Loucy (cell line): ENCODE results near the gene PMVK.

Experiments used
- EZH2phosphoT487 ChIP-seq: fragments of 200-600 bp; IDR thresholded peaks from 2 replicates; pipeline ENCODE4 v1.6.1; 2018; ENCODE audit warnings: antibody characterized with exemption, mild to moderate bottlenecking, moderate library complexity, borderline replicate concordance
- TF ChIP-seq, protein P1 (sequence below): fragments of 200-600 bp; sonication (generic); conservative IDR thresholded peaks from 2 replicates; pipeline ENCODE4 v1.5.1; 2014; ENCODE audit warnings: mild to moderate bottlenecking, antibody characterized with exemption, low read length

DNA sequence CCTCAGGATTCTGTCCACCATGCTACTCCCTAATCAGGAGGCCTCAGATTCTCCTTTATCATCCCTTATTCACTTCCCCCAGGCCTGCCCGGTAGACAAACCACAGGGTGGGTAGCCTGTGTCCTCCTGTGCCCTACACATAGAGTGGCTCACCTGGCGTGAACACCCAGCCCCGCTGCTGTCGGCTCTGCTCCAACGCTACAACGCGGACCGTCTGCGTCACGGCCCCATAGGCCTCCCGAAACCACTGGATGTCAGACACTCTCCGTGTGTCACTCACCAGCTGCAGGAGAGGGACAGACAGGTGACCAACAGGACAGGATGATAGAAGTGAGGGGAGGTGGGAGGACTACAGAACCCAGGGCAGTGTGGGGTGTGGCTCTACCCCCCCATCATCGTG, 10.3 kb downstream of the PMVK start:
- TF ChIP-seq, protein P1, sequence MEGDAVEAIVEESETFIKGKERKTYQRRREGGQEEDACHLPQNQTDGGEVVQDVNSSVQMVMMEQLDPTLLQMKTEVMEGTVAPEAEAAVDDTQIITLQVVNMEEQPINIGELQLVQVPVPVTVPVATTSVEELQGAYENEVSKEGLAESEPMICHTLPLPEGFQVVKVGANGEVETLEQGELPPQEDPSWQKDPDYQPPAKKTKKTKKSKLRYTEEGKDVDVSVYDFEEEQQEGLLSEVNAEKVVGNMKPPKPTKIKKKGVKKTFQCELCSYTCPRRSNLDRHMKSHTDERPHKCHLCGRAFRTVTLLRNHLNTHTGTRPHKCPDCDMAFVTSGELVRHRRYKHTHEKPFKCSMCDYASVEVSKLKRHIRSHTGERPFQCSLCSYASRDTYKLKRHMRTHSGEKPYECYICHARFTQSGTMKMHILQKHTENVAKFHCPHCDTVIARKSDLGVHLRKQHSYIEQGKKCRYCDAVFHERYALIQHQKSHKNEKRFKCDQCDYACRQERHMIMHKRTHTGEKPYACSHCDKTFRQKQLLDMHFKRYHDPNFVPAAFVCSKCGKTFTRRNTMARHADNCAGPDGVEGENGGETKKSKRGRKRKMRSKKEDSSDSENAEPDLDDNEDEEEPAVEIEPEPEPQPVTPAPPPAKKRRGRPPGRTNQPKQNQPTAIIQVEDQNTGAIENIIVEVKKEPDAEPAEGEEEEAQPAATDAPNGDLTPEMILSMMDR = no peak
- no peak for TF ChIP-seq EZH2phosphoT487
